ENCODE data around the gene NPLOC4.

Gene NPLOC4

DNA sequence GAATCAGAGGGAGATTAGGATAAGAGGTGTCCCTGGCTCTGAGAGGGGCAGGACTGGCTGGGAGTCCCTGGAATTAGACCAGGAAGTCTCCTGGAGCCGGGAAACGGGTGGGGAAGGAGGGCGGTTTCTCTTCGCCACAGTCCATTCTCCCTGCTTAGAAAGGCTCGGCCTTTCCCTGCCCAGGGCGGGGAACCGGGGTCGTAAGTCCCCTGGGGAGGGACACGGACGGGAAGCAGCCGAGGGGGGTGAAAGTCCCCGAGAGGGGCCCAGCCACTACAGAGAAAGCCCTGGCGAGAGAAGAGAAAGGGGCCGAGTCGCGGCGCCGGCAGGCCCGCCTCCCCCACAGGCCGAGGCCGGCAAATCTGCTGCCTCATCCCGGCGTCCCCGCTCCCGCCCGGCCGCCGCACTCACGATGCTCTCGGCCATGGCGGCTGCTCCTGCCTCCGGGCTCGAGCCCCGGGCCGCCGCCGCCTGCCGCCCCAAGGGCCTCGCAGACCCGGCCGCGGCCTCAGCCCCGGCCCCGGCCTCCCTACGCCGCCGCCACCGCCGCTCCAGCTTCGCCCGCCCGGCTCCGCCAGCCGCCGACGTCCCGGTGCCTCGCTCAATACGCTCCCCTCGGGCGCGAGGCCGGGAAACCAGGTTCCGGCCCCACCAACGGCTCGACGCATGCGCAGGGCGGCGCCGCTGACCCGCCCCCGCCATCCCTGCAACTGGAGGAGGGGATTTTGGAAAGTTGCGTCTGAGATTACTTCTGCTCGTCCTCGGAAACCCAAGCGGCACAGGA, at the start of gene NPLOC4, which contains the start of gene TSPAN10:
Gene NPLOC4 (minus strand): TSS at position 608 of the 784 bp plus-strand sequence. CDS start 182 bp downstream, at position 426.
Gene TSPAN10 (plus strand): TSS at position 692 of the 784 bp plus-strand sequence. CDS start 5,217 bp downstream, outside the sequence.
- peaks cover 35% of the 10 kb centered on the region for H3K4me1 Mint-ChIP-seq
- DNase-seq = peak; percentile 94
- H3K9me3 Mint-ChIP-seq = no peaks in the 10 kb centered on the region
- peaks cover 8% of the 10 kb centered on the region for H3K36me3 Mint-ChIP-seq (ENCODE audit: low read depth)
- H3K27ac Mint-ChIP-seq = peak within 1 kb of the TSS; percentile 93
- TF ChIP-seq, protein P1, sequence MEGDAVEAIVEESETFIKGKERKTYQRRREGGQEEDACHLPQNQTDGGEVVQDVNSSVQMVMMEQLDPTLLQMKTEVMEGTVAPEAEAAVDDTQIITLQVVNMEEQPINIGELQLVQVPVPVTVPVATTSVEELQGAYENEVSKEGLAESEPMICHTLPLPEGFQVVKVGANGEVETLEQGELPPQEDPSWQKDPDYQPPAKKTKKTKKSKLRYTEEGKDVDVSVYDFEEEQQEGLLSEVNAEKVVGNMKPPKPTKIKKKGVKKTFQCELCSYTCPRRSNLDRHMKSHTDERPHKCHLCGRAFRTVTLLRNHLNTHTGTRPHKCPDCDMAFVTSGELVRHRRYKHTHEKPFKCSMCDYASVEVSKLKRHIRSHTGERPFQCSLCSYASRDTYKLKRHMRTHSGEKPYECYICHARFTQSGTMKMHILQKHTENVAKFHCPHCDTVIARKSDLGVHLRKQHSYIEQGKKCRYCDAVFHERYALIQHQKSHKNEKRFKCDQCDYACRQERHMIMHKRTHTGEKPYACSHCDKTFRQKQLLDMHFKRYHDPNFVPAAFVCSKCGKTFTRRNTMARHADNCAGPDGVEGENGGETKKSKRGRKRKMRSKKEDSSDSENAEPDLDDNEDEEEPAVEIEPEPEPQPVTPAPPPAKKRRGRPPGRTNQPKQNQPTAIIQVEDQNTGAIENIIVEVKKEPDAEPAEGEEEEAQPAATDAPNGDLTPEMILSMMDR (IDR thresholded peaks at IDR 0.05) = no peak
- H3K4me3 Mint-ChIP-seq = peak within 1 kb of the TSS; percentile 94
- peaks cover 3% of the 10 kb centered on the region for H3K27me3 Mint-ChIP-seq (ENCODE audit: low read depth, poor library complexity)

DNA sequence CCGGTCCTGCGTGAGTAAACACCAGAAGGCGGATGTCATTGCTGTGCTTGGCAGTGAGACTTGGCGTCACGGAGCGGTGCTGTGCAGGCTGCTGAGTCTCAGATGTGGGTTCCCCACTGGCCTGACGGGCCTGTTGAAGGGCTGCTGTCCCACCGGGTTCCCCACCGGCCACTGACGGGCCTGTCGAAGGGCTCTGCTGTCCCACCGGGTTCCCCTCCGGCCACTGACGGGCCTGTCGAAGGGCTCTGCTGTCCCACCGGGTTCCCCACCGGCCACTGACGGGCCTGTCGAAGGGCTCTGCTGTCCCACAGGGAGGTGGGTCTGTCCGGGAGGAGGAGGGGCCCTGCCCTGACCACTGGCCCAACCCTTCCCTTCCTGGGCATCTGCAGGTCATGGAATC, 49.7 kb upstream of the NPLOC4 start:
- Mint-ChIP-seq H3K4me3 (no peak overlapping the region), H3K9me3 (no peaks in the 10 kb centered on the region), H3K27me3 (ENCODE audit: low read depth, poor library complexity) (peaks cover 2% of the 10 kb centered on the region), H3K4me1 (peaks cover 27% of the 10 kb centered on the region), H3K36me3 (ENCODE audit: low read depth) (peaks cover 11% of the 10 kb centered on the region), H3K27ac (peak overlapping the region; percentile 68)
- TF ChIP-seq, protein P1 (IDR thresholded peaks at IDR 0.05) = no peak
- no peak for DNase-seq

DNA sequence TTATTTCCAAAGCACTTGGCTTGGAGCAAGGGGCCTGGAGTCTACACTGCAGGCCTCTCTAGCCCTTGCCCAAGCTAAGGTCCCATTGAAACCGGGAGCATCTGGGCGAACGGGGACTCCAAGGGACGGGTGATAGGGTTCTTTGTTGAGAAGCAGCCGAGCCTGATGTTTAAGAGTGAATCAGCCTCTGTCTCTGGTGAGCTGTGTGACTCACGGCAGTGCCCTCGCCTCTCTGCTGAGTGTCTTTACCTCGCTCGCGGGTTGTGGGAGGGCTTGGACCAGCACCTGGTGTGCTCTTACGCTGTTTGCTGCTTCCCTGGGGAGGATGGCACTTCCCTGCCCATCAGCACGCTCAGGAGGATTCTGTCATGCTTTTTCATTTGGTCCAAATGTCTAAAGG, 48.2 kb upstream of the NPLOC4 start:
- no peak for DNase-seq
- no peak overlapping the region for H3K27ac Mint-ChIP-seq
- peaks cover 30% of the 10 kb centered on the region for H3K4me1 Mint-ChIP-seq
- H3K9me3 Mint-ChIP-seq = no peaks in the 10 kb centered on the region
- H3K27me3 Mint-ChIP-seq (ENCODE audit: low read depth, poor library complexity) = peaks cover 2% of the 10 kb centered on the region
- H3K36me3 Mint-ChIP-seq (ENCODE audit: low read depth) = peaks cover 12% of the 10 kb centered on the region
- H3K4me3 Mint-ChIP-seq = peak overlapping the region; percentile 87
- TF ChIP-seq, protein P1 (IDR thresholded peaks at IDR 0.05) = no peak

DNA sequence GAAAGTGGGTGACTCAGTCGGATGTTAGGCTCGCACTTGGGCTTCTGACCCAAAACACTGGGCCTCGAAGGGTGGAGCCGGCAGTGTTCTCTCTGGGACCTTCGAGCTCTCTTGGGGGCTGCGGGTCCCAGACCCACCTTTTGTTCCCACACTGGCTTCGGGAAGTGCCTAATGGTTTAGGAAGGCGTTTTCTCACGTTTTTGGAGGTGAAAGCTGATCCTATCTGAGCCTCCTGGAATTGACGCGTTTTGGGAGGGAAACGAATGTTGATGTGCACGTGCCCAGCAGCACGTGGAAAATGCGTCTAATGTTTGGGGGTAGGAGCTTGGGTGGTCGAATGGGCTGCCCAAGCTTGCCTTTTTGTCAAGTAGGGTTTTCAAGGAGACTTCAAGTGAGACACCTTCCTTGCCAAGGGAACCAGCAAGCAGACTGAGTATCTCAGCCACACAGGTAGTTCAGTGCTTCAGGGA, 47.6 kb upstream of the NPLOC4 start:
- H3K27me3 Mint-ChIP-seq (ENCODE audit: low read depth, poor library complexity) = peaks cover 2% of the 10 kb centered on the region
- H3K27ac Mint-ChIP-seq = peak overlapping the region; percentile 83
- H3K36me3 Mint-ChIP-seq (ENCODE audit: low read depth) = peaks cover 14% of the 10 kb centered on the region
- H3K4me1 Mint-ChIP-seq = peaks cover 30% of the 10 kb centered on the region
- peak overlapping the region; percentile 87 for H3K4me3 Mint-ChIP-seq
- DNase-seq = no peak
- TF ChIP-seq, protein P1 (IDR thresholded peaks at IDR 0.05) = no peak
- H3K9me3 Mint-ChIP-seq = no peaks in the 10 kb centered on the region

DNA sequence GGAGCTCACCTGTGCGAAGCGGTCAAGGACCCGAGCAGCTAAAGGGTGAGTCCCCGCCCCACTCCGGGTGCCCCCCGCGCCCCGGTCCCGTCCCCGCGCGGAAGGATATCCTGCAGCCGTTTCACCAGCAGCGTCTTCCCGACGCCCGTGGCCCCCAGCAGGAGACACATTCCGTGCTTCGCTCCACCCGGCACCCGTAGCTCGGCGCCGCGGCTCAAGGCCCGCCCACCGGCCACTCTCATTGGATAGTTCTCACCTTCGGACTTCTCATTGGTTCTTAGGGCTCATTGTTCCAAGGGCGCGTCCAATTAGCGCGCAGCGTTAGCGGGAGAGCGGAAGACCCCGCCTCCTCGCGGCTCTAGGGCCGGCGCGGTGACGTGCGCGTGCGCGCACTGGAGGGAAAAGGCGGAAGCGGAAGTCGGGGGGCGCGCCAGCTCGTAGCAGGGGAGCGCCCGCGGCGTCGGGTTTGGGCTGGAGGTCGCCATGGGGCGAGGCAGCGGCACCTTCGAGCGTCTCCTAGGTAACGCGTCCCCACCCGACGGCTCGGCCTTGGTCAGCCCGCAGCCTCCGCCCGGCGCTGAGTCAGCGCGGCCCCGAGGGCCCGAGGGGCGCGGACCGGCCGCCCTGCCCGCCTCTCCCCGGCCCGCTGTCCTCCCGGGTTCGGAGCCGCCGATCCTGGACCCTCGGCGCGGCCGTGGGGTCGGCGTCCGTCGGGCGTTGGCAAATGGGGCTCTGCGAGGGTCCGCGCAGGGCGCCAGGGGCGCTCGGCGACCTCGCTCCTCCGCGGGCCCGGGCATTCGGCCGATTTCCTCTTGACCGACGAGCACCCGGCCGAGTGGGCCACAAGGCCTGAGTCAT, 46.9 kb upstream of the NPLOC4 start, which contains the start of the genes ARL16 and HGS:
Gene ARL16 (minus strand): TSS at position 214 of the 858 bp plus-strand sequence. CDS start 44 bp downstream, at position 170.
Gene HGS (plus strand): TSS at position 428 of the 858 bp plus-strand sequence. CDS start 56 bp downstream, at position 484.
- Mint-ChIP-seq H3K4me3 (peak within 1 kb of the TSS; percentile 93), H3K36me3 (ENCODE audit: low read depth) (peaks cover 9% of the 10 kb centered on the region), H3K9me3 (no peaks in the 10 kb centered on the region), H3K27ac (peak within 1 kb of the TSS; percentile 95), H3K4me1 (peaks cover 30% of the 10 kb centered on the region), H3K27me3 (ENCODE audit: low read depth, poor library complexity) (peaks cover 2% of the 10 kb centered on the region)
- TF ChIP-seq, protein P1 (IDR thresholded peaks at IDR 0.05) = no peak
- DNase-seq = peak; percentile 98

All from nephron progenitor cell (in vitro differentiated cells).